ENCODE data around the gene ECM2.

The ECM2 gene

DNA sequence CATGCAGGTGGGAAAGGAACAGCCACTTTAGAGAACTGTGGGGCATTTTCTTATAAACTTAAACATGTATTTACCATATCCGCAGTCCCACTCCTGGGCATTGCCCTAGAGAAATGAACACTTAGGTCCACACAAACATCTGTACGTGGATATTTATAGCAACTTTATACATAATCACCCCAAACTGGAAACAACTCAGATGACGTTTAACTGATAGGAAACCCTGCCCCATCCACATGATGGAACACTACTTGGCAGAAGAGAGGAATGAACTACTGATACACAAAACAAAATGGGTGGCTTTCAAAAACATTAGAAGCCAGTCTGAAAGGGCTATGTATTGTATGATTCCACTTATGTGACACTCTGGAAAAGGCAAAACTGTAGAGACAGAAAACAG lies 22.4 kb downstream of the ECM2 start:
- TF ChIP-seq, protein P1, sequence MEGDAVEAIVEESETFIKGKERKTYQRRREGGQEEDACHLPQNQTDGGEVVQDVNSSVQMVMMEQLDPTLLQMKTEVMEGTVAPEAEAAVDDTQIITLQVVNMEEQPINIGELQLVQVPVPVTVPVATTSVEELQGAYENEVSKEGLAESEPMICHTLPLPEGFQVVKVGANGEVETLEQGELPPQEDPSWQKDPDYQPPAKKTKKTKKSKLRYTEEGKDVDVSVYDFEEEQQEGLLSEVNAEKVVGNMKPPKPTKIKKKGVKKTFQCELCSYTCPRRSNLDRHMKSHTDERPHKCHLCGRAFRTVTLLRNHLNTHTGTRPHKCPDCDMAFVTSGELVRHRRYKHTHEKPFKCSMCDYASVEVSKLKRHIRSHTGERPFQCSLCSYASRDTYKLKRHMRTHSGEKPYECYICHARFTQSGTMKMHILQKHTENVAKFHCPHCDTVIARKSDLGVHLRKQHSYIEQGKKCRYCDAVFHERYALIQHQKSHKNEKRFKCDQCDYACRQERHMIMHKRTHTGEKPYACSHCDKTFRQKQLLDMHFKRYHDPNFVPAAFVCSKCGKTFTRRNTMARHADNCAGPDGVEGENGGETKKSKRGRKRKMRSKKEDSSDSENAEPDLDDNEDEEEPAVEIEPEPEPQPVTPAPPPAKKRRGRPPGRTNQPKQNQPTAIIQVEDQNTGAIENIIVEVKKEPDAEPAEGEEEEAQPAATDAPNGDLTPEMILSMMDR (IDR thresholded peaks at IDR 0.05) = no peak

DNA sequence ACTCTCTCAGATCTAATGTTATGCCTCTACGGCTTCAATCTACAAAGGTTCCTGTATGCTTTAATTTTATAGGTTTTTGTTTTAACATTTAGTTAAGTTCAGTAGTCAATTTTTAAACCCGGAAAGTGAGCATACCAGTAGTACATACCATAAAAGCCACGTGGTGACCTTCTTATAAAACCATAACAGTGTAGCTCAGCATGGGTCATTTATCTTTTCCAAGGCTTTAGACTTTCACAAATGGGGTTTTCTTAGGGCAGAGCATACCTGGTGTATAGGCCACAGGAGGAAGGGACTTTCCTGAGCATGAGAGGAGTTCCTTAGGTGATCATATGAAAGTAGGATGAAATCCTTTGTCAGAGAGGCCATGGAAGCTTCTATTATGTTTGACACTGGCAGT lies 23.2 kb downstream of the ECM2 start:
- TF ChIP-seq, protein P1 (IDR thresholded peaks at IDR 0.05) = no peak

DNA sequence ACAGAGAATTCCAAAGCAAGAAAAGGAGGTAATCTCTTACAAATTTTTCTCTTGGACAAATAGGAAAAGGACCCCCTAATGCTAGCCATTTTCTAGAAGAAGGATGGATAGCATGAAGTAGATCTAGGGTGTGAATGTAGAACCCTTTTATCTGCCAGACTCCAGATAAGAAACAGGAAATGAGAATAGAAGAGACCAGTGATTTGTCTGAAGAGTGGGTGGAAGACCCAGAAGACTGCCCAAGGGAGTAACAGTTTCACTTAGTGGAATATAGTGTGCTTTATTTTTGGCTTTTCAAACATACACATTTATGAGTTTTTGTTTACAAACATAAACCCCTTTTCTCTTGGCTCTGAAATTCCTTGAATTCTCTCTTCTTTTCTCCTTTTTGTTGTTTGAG lies 25.0 kb downstream of the ECM2 start:
- TF ChIP-seq, protein P1 (IDR thresholded peaks at IDR 0.05) = no peak

DNA sequence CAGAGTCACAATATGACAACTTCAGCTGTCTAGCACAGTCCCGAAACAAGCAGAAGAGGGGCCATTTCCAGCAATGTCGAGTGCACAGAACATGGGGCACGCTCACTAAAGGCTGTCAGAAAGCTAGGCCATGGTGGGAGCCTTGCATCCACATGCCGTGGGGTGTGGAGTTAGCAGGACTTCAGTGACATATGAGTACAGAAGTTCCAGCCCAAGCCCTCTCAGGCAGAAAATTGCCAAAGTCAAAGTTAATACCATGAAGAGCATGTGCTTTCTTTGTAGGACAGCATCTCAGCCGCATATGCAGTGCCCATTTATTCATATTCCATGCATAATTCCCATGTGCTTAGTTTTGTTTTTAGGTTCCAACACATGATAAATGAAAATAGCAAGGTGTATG lies 26.7 kb downstream of the ECM2 start:
- TF ChIP-seq, protein P1 (IDR thresholded peaks at IDR 0.05) = no peak

DNA sequence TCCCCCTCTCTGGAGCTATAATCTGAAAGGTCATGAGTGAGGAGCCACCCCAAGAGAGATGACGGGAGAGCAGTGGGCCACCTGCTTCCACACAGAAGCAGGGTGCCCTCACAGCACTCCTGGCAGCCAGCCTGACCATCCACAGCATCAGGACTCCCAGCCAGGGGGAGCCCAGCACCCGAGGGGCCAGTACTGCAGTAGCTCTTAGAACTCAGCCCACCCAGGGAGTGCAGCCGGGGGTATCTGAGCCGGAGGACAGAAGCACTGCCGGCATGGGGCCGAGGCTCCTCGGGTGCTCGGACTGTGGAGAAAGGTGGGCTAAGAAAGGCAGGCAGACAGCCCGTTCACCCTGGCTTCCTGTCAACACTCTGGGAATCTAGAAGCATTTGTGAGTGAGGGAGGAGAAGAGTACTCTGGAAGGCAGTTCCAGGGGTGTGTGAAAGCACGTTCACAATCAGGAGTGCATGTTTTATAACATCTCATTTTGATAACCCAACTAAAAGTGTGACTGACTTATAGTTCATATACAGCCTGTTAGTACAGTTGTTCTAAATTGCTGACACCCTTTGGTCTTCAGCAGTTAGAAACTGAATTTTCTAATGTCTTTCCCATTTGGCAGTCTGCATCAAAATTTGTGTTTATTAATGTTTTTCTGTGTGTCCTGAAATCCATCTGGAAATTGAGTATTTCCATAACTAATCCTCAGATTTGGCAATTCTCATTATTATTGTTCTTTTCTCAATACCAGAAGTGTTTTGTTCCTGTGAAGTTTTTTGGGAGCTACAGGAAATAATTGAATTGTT lies 27.6 kb downstream of the ECM2 start:
- TF ChIP-seq, protein P1 (IDR thresholded peaks at IDR 0.05) = no peak

DNA sequence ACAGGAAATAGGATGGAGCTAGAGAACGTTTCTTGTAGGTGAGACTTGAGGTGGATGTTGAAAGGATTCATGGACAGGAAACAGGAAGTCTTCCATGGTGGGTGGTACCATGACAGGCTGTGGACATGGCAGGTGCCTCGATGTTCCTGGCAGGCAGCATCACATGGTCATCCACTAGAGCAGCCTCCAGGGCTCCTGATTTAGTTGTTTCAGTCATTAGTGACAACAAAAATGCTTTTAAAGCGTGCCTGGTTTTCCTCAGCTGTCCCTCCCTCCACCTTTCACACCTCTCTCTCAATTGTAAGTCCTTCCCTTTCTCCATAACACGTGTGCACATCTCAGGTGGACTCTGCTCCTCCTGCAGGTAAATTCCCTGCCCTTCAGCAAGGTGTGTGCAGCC lies 28.3 kb downstream of the ECM2 start:
- TF ChIP-seq, protein P1 (IDR thresholded peaks at IDR 0.05) = no peak

DNA sequence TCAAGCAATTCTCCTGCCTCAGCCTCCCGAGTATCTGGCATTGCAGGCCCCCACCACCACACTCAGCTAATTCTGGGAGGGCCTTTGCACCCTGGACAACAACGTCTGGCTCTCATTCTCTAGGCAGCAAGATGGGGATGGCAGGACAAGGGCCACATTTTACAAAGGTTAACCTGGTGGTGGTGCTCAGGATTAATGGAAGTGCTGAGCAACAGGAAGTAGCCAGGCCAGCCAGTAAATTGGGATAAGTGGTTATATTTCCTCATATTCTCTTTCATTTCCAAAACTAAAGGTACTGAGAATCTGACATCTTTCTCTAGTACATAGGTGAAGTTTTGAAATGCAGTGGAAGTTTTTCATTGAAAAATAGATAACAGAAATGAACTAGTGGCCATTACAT lies 28.8 kb downstream of the ECM2 start:
- TF ChIP-seq, protein P1 (IDR thresholded peaks at IDR 0.05) = no peak
